Activated CD8-positive, alpha-beta memory T cell treated with anti-CD3 and anti-CD28 coated beads for 1 hour (primary cell): ENCODE data around the gene FOXE3.
A peak's percentile ranks its signal among the peaks of the same experiment; 100 is the strongest.

Experiments
- DNase-seq, 2 donors: peaks; one replicate each; pipeline ENCODE4 v3.0.0-alpha.2; 2020; ENCODE audit warnings: low read depth in 1 of 2; ENCODE audit errors: extremely low read depth in 1 of 2

Gene FOXE3

DNA sequence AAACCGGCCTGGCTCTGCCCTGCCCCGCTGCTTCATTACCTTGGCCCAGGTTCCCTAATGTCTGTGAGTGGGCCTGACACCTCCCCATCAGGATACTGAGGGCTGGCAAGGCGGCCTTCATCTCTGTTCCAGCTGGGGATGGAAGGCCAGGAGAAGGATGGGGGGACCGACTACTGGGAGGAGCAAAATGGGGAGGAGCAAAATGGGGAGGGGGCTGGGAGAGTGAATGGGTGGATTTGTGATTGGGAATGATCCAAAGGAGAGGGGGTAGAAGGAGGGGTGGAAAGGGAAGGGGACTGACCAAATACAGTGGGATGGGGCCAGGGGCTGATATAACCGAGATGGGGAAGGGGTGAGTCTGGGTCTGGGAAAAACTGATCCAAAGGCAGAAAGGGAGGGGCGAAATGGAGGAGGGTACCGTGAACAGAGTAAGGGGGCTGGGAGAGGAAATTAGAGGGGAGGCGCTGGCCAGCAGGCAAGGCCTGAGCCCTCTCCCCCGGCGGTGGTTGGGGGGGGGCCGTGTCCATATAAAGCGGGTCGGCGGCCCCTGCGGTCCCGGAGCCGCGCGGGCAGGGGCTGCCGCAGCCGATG is at the start of gene FOXE3:
FOXE3 (plus strand) TSS at position 558 of the 591 bp plus-strand sequence; CDS start at position 589, 31 bp downstream.
- DNase-seq, result no peak

DNA sequence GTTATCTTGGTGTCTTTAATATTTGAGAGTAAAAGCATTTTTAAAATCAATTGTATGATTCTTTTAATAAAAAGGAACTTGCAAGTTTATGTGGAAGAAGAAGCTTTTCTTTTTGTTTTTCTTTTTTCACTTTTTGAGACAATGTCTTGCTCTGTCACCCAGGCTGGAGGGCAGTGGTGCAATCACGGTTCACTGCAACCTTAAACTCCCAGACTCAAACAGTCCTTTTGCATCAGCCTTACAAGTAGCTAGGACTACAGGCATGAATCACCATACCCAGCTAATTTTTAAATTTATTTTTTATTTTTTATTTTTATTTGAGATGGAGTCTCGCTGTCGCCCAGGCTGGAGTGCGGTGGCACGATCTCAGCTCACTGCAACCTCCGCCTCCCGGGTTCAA is 48.4 kb upstream of the FOXE3 start:
- DNase-seq, result no peak

DNA sequence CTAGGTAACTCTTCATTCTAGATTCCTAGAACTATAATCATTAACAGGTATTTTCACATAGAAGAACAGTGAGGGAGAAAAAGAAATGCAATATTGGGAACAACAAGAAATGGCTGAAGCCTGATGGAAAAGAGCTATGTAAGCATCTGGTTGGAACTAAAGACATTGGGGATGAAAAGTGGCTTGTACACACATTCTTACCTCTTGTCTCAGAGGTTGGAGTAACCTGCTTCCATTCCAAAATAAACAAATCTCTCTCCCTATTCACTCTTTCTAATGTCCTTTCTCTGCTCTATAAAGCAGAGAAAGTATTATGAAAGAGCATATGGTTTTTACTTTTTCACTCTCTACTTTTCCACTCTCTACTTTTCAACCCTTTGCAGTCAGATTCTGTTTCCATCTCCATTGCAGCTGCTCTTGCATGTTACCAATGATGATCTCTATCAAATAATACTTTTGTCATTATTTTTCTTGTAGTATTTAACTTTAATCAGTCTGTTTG is 45.0 kb upstream of the FOXE3 start:
- no peak for DNase-seq

DNA sequence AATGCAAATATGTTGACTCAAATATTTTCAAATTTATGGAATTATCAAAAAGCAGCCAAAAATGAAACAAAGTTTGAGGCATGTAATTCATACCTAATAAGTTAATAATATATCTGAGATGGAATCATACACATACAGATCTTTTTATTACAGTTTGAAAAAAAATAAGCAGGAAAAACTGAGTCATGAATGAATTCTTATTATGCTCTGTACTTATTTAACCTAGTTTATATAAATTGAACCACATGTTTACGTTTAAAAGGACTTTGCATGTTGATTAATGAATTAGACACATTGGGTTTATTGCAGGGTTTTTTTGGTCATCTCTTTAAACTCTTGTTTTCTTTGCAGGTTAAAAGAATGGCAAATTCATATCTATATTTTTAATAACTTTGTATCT is 41.6 kb upstream of the FOXE3 start:
- no peak for DNase-seq

DNA sequence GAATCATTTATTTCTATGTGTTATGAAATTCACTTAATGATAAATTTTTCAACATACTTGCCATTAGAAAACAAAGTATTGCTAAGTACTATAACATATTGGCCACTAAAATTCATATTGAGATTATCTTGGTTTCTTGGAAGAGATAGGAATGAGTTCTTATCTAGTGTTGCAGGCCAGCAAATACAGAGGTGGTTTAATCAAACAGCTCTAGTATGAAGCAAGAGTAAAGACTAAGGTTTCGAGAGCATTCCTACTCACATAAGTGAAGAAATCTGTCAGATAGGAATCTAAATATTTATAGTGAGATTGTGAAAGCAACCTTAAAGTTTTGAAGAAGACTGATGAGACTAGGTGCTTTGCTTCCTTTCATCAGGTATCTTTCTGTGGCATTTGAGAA is 37.9 kb upstream of the FOXE3 start:
- DNase-seq, result no peak

DNA sequence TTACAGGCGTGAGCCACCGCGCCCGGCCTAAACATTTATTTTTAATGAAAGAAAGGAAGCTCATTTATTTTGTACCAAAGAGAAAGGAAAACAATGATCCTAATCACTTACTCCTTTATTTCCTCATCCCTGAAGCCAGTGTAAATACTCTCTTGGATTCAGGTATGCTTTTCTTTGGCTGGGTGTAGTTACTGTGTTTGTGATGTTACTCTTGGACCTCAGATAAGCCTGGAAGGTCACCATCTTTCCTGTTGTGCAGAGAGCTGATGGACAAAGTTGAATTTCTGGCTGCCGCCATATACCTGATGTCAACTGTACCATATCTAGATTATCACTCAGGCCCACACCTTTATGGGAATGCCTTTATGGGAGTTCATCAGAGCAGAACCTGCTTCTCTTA is 35.4 kb upstream of the FOXE3 start:
- DNase-seq, result no peak

DNA sequence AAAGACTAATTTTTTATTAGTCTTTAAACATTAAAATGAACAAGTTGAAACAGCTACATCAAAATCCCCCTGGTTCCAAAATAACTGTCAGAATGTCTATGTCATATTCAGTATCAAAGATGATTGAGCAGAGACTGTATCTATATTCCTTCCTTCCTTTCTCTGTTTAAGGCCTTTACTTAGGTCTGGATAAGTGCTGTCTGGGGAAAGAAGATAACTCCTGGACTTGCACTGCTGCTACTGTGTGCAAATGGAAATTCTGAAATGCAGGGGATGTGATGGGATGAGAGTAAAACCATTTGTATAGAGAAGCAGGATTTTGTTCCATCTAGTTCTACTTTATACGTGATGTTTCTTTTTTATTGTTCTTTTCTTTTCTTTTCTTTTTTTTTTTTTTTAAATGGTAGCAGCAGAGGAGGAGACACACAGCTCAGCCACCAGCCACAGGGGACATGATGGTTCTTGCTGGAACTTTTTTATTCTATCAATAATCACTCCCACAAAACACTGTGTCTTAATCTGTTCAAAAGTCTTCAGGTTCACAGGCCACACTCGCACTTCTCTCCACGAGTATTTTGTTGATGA is 33.6 kb upstream of the FOXE3 start:
- DNase-seq, result no peak

DNA sequence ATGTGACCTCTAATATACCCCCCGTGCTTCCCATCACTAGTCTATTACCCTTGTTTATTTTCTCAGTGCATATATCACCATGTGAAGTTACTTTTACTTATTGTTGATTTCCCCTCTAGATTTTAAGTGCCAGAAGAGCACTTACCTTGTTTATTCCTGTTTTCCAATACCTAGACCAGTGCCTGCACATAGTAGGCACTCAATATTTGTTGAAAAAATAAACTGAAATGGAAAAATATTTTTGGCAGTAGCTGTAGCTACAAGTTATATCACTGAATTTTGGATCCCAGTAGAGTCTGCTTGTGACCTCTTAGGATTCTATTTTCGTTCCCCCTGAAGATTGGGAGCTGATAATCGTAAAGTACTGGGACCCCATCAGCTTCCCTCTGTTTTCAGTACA is 32.0 kb upstream of the FOXE3 start:
- no peak for DNase-seq

DNA sequence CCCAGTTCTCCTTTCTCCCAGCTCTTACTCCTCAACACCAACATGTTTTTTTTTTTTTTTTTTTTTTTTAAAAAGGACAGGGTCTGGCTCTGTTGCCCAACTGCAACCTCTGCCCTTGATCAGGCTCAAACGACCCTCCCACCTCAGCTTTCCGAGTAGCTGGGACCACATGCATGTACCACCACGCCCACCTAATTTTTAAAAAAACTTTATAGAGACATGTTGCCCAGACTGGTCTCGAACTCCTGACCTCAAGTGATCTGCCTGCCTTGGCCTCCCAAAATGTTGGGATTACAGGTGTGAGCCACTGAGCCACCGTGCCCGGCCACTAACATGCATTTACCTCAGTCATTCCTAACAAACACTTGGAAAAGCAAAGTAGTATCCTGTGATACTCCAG is 31.1 kb upstream of the FOXE3 start:
- DNase-seq, result no peak

DNA sequence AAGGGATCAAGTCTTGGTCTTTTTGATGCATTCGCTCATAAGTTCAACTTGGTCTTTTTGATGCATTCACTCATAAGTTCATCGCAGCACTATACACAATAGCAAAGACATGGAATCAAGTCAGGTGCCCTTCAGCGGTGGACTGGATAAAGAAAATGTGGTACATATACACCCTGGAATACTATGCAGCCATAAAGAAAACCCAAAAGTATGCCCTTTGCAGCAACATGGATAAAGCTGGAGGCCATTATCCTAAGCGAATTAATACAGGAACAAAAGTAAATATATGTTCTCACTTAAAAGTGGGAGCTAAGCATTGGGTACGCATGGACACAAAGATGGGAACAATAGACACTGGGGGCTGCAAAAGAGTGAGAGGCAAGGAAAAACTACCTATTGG is 29.8 kb upstream of the FOXE3 start:
- no peak for DNase-seq

DNA sequence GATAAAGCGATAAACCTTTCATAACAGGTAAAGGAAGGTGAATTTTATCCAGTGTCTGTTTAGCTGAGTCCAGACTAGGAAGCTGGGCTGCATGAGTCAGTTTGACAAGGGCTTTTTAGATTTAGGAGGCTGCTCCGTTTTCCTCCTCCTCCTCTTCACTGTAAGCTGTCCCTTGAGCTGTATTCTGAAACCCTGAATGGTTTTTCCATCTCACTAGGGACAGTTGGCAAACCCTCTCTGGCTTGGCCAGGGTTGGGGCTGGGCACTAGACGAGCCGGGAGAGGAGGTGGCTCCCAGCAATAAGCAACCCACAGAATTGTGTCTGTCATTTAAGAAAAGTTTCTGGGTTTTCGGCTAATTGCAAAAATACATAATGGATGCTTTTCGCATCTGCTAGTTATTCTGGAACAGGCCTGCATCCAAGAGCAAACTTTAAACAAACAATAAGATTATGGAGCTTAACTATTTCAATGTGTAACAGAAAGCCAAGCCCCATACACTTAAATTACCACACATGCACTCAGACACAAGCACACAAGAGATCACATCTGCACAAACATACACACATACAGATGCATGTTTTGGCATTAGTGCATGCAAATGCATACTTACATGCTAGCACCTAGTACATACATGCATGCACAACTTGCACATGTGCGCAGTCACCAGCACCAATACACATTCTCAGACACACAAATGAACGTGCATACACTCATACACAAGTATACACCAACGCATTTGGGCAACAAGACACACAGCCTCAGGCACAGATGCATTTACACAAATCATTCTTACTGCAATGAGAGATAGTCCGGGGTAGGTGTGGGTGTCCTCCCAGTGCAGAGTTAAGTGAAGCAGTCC is 27.8 kb upstream of the FOXE3 start:
- no peak for DNase-seq

DNA sequence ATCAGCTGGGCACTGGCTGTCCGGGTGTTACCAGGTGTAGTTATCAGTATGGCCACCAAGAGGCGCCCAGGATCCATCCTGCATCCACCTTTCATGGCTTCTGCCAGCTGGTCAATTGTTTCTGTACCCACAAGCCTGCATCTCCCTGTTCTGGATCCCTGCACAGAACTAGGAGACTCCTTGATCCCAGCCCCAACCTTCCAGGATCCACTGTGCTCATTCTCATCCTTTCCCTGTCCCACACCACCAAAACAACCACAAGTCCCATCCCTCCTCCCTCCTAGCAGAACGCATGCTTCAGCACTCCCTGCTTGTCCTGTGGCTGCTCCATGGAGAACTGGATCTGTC is 27.2 kb upstream of the FOXE3 start:
- DNase-seq, result peak in 1 of 2 donors; percentile 6

DNA sequence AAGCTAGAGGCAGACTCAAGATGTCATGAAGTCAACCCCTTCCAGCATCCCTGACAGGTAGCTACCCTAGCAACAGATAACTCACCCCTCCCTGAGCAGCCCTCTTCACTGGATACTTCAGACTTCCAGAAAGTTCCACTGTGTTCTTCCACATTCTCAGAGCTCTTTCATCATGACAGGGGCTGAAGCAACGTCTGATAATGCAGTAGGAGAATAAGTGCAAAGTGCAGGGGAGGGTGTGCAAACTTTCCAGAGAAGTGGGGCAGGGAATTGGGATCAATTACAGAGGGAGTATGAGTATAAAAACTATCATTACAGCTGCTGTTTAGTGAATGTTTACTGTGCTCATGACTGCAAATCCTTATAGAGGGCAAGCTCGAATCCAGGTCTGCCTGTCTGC is 26.4 kb upstream of the FOXE3 start:
- no peak for DNase-seq

DNA sequence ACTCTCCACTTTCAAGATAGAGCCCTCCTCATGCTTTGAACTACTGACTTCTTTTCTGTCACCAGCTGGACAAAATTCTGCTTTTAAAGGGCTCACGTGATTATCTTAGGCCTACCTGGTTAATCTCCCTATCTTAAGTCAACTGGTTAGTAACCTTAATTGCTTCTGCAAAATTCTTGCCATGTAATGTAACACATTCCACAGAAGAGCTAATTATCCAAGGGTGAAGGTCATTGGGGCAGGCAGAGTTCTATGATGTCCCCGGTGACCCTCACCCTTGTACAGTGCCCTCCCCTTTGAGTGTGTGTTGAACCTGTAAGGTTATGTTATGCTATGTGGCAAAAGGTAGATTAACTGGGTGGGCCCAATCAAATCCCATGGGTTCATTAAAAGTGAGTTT is 25.2 kb upstream of the FOXE3 start:
- no peak for DNase-seq

DNA sequence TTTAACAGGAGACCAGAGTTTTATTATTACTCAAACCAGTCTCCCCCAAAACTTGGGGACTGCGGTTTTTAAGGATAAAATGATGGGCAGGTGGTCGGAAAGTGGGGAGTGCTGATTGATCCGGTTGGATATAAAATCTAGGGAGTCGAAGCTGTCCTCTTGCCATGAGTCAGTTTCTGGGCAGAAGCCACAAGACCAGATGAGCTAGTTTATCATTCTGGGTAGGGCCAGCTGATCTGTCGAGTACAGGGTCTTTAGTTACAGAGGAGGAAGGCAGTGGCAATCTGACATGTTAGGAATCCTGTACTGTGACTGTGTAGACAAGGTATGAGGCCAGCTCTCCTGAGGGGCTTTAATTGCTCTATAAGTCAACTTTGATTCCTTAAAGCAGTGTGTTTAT is 22.9 kb upstream of the FOXE3 start:
- no peak for DNase-seq

DNA sequence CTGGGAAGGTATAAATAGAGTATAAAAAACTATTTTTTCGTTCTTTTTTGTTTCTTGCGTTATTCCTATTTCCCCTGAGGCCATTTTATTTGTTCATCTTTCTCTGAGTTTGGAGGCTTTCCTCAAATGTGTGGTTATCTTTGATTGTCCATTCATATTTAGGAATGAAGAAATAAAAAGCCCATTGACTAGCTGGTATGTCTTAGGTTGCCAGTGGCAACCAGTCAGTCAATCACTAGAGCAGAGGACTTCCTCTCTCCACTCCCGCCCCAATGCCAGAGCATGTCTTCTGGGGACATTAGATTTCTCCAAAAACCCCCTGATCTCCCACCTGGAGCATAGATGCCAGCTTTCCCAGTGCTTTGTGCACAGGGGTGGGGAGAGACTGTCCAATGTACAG is 20.7 kb upstream of the FOXE3 start:
- no peak for DNase-seq

DNA sequence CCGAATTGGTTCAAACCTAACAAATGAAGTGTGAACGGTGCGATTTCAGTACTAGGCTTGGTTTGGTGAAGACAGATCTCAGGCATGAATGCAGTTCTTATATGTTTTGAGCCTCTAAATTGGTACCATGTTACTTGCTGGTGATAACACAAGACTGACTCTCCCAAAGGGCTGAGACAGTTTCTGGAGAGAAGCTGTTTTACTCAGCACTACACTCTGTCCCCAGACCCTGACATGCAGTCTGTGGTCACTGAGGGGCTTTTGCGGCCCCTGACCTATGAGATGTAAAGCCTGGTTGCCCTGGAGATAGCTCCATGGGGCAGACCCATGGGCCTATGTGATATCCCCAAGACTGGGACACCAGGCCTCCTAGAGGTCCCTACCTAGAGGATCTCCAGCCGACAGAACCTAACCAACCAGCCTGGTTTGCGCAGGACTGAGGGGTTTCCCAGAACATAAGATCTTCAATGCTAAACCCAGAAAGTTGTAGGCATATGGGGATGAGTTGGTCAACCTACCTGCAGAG is 19.4 kb upstream of the FOXE3 start:
- DNase-seq, result no peak

DNA sequence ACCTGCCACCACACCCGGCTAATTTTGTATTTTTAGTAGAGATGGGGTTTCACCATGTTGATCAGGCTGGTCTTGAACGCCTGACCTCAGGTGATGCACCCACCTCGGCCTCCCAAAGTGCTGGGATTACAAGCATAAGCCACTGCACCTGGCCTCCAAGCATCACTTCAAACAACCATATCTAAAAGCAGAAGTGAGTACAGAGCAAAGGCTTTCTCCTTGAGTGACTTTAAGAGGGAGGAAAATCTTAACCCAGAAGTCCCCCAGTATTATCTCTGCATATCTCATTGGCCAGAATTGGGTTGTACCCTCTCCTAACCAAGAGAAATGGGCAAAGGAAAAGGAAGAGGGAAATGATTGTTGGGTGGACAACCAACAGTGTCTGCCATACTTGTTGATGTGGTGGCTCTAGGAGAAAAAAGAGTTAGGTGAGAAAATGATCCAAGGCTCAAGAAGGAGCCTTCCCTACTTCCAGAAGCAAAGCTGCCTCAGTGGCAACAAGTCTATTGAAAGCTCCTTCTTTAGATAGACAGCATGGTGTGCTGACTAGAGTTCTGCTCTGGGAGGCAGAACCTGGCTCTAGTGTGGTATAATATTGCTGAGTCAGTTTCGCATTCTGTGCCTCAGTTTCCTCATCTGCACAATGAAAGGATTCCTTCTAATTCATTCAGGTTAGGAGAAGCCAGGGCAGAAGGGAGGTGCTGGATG is 16.8 kb upstream of the FOXE3 start:
- DNase-seq, result no peak

DNA sequence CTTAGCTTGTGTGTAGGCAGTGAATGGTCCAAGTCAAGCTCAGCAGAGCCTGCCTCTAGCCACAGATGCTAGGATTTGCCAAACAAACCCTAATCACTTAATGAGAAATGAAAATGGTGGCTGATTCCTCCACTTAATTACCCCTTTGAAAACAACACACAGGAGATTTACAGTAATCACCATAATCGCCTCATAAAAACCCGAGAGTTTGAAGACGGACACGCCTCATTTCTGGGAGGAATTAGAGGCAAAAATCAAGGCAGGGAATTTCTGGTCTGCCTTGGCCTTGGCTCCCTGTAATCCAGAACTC is 16.3 kb upstream of the FOXE3 start:
- no peak for DNase-seq

DNA sequence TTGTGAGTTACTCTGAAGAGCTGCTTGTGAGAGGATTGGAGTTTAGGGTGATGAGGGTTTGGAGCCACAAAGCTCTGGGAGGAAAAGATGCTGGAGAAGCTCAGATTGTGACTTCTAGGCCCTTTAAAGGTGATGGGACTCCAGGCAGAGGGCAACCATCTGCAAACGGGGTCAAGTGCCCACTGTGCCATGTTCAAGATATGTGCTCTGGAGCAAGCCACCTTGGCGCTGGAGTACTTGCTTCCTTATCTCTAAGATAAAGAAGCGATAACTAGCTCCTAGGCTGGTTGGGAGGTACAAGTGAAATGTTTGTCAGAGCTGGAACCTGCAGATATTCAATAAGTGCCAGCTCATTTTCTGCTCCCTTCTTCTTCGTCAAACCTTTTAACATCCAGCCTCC is 14.3 kb upstream of the FOXE3 start:
- DNase-seq, result no peak

DNA sequence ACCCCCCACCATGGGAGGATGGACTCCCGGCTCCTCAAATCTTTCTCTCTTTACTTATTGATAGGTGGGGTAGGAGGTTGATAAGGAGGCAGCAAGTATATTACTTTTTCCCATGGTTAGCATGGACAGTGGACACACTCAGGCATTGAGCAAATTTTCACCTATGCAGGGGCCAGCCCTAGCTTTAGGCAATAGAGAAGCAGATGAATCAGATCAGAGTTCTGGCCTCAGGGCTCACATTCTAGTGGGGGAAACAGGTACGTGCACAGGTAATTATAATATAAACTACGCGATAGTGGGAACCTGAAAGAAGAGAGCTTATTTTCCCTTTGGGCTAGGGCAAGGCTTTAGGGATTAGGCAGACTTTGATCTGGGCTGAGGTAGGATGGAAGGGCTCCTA is 13.5 kb upstream of the FOXE3 start:
- no peak for DNase-seq
